GM18951 (cell line): ENCODE data around the gene RTN4.
"Not testable (repeated sequence)": the region's sequence is repeated elsewhere in the genome, so short reads cannot be mapped to it uniquely, and the experiment has no call there.

Experiments used
- POLR2A ChIP-seq: IDR thresholded peaks from 4 replicates; pipeline ENCODE4 v1.6.1; 2011; ENCODE audit warnings: mild to moderate bottlenecking; ENCODE audit not compliant: insufficient read length, insufficient read depth; ENCODE audit errors: extremely low read depth
- in situ Hi-C: fragments of 300-500 bp; cut with MboI; formaldehyde crosslinking; loops from one replicate; pipeline ENCODE4 v1.12.0; 2022; ENCODE audit warnings: low sequenced_read_pairs, mixed read lengths, inconsistent platforms; ENCODE audit not compliant: unreplicated experiment

Gene RTN4

DNA sequence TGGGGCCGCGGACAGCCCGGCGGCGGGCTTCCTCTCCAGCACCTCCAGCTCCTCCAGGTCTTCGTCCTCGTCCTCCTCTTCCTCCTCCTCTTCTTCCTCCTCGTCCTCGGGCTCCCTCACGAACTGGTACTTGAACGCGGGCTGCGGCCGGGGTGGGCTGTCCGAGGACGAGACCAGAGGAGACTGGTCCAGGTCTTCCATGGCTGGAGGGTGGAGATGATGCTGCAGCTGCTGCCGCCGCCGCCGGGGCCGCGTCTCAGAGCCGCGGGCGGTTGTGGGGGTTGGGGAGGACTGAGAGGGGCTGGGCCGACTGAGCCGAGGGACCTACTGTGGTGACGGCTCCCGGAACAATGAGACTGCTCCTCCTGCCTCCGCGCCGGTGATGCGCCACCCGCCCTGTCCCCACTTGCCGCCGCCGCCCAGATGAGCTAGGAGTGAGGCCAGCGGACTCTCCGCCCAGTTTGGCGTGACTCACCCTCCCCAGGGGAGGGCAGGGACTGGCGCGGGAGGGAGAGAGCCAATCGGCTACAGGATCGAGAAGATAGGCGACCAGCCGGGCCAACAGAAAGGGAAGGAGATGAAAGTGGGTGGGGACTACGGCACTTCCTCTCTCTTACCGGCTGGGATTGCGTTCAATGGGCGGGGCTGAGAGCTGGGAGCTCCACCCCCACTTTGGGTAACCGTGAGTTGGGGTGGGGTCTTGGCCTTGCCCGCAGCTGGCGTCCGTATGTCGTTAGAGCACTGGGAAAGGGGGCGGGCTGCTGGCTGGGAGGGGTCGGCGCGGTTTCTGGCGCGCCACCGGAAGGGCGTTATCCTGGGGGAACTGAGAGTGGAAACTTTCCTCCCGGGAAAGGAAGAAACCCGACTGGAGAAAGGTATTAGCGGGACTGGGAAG lies at the start of gene RTN4:
Gene RTN4 (minus strand): TSS at position 352 of the 895 bp plus-strand sequence. CDS start 151 bp downstream, at position 201.
- TF ChIP-seq POLR2A: peak; percentile 95
- in situ Hi-C loops: loop anchor here (10.0 kb wide), 1 partner anchor 114 kb away; no protein-coding TSS in a partner anchor

DNA sequence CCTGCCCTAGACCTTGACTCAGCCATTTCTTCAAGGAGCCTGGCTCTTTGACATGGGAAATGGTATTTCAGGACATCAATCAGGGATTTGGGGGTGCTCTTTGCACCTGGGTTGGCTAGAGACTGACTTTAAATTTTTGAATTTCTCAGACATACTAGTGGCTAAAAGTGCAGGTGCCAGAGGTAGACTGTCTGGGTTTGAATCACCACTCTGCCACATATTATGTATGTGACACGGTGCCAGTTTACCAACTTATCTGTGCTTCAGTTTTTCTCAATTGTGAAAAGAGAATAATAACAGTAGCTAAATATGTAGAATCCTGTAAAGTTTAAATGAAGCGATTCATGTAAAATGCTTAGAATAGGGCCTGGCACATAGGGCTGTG lies 49.2 kb upstream of the RTN4 start:
- in situ Hi-C loops: no loop called here
- TF ChIP-seq POLR2A: no peak

- in situ Hi-C loops: no loop called here
- no peak for TF ChIP-seq POLR2A
These were observed 47.5 kb upstream of the RTN4 start for GRCh38 chr2:55097461-55098410.

DNA sequence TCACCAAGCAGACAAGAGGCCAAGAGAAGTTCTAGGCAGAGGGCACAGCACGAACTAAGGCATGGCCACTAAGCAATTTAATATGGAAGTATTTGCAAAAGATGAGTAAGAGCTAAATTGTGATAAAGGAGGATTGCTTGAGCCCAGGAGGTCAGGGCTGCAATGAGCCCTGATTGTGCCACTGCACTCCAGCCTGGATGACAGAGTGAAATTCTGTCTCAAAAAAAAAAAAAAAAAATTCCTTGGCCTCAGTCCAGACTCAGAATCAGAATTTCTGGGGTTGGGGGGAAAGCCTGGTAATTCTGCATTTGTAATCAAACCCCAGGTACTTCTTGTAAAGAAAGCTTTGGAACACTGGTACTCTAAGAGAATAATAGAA lies 46.8 kb upstream of the RTN4 start:
- in situ Hi-C loops: no loop called here
- TF ChIP-seq POLR2A: no peak

- in situ Hi-C loops: no loop called here
- TF ChIP-seq POLR2A: no peak
These were observed 46.3 kb upstream of the RTN4 start for GRCh38 chr2:55096586-55096985.

- TF ChIP-seq POLR2A: no peak
- in situ Hi-C loops: no loop called here
These were observed 43.1 kb upstream of the RTN4 start for GRCh38 chr2:55093381-55093780.

GRCh38 chr2:55092439-55092838 lies 42.2 kb upstream of the RTN4 start:
- in situ Hi-C loops: no loop called here
- TF ChIP-seq POLR2A: no peak

- in situ Hi-C loops: not testable (repeated sequence)
These were observed 41.4 kb upstream of the RTN4 start for GRCh38 chr2:55091681-55092080.

DNA sequence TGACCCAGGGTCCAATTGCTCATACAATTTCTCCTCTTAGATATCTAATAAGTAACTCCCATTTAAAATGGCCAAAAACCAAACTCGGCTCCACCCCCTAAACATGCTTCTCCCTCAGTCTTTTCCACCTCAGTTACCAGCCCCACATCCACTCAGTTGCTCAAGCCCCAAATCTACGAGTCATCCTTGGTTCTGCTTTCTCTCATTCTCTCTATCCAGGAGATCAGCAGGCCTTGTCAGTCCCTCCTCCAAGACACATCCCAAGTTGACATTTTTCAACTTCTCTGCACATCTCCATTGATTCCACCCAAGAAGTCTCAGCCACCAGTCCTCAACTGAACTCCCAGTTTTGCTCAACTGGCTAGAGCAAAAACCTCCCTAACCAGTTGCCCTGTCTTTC lies 40.5 kb upstream of the RTN4 start:
- no peak for TF ChIP-seq POLR2A
- in situ Hi-C loops: no loop called here

DNA sequence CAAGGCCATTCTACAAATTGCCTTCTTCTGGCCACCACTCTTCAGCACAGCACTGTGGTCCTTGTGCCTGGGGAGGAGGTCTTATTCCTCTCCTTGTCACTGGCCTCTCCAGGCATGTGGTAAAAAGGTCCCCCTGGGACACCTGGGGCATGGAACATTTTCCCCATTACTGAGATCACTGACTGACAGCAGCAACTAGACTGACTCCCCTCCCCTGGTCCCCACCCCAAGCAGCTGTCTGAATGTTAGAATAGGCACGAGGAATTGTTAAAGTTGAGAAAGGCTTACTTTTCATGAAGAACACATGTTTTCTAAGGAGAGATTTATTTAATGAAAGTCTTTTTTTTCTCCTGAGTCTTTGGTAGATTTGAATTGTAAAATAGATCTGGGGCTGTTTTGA lies 39.5 kb upstream of the RTN4 start:
- no peak for TF ChIP-seq POLR2A
- in situ Hi-C loops: no loop called here

GRCh38 chr2:55088400-55088799 lies 38.1 kb upstream of the RTN4 start:
- no peak for TF ChIP-seq POLR2A
- in situ Hi-C loops: no loop called here

DNA sequence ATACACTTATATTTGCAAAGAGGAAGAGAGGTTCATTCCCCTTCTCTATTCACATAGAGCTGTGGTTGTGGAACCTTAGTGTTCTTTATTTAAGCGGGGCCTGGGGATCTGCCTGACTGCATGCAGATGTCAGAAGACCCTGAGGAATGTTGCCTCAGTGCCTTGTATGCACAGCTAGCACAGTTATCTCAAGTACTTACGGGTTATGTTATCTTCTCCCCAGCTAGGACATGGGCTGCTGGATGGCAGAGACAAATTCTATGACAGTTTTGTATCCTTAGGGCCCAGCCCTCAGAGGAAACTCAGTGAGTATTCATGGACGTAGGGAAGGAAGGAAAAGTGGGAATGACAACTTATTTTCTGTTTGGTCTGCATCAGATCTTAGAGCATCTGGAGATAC lies 37.7 kb upstream of the RTN4 start:
- in situ Hi-C loops: no loop called here
- TF ChIP-seq POLR2A: no peak

DNA sequence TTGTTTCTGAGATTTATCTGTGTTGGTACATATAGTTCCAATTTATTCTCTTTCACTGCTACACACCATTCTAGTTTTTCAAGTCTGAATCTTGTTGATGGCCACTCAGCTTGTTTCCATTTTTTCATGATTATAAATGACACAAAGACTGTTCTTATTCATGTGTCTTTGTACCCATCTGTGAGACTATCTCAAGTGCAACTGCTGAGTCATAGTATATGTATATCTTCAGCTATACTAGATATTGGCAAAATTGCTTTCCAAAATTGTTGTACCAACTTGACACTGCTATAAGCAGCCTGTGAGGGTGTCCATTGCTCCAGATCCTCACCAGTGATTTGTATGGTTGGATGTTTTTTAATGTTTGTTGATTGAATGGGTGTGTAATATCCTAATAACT lies 37.2 kb upstream of the RTN4 start:
- in situ Hi-C loops: no loop called here
- no peak for TF ChIP-seq POLR2A
